GM18519 (cell line): ENCODE data around the gene HK1.

Source experiments
- ATAC-seq: cut with Tn5 transposase; IDR thresholded peaks from one replicate; pipeline ENCODE4 v1.9.1; 2021; ENCODE audit warnings: mild to moderate bottlenecking, moderate library complexity; ENCODE audit not compliant: unreplicated experiment, low FRiP score

Gene HK1

DNA sequence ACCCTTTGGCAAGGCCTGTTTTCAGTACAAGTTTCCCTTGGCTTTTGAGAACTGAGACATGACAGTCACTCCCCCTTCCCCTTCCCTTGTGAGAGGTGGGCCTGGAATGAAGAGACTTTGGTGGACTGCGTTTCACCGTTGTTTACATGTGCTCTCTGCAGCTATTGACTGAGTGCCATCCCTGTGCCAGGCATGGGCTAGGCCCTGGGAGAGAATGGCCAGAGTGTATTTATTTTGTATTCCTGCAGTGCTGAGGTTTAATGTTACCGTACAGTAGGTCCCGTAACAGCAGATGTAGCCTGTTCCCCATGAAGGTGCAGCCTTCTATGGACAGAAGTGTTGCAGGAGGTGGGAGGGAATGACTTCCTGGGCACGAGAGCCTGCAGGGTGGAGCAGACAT, 88.4 kb downstream of the HK1 start:
- no peak for ATAC-seq

DNA sequence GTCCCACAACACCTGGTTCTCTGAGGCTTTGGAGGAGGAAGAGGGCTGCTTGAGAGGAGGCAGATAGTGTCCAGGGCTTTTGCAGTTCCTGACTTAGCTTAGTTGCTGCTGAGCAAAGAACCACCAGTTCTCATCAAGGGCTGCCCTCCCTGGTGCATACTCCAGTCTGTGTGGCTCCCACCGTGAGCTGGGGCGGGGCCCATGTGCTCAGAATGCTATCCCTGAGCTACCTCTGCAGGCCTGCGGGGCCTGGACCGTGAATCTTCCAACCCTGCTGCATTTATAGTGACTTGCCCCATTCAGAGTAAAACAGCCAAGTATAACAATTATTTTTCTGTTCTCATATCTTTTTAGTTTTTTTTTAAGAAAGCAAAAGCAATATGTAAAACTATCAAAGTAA, 89.2 kb downstream of the HK1 start:
- ATAC-seq: no peak

DNA sequence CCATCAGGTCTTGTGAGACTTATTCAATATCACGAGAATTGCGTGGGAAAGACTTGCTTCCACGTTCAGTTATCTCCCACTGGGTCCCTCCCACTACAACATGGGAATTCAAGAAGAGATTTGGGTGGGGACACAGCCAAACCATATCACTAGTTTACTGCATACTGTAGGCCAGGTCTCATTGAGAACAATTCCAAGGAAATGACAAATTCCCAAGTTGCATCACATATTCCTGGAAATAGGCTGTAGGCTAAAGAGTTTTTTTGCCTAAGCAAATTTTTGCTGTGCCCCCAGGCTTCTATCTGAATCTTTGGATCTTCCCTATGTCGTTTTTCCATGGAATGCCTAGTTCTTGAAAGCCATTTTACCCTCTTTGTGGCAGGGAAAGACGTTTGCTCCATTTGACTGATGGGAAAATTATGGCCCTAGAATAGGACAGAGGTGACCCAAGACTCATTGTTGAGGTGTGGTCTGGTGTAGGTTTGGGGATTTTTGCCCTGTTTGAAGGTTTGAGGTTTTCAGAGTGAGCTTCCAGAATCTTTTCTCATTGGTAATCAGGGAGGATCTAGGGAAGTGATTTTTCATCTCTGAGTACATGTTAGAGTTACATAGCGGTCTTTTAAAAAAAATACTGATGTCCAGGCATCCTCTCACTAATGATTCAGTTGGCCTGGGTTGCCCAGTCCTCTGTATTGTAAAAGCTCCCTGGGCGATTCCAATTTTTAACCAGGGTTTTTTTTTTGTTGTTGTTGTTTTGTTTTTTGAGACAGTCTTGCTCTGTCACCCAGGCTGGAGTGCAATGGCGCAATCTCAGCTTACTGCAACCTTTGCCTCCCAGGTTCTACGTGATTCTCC, 94.1 kb downstream of the HK1 start:
- no peak for ATAC-seq

DNA sequence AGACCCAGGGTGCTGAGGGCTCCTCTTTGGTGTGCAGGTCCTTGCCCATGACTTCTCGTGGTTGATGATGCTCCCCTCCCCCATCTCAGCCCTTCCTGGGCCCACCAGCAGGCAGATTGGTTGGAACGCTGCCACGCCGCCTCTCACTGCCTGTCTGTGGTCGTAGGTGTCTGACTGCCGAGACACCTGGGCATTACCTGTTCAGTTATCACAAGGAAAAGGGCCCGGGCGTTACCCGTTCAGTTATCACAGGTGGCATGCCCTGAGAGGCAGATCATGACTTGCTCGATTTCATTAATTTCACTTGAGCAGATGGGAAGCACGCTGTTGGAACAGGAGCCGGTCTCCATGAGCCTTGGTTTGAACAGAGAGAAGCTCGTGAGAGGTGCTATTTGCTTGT, 95.9 kb downstream of the HK1 start:
- ATAC-seq: no peak

DNA sequence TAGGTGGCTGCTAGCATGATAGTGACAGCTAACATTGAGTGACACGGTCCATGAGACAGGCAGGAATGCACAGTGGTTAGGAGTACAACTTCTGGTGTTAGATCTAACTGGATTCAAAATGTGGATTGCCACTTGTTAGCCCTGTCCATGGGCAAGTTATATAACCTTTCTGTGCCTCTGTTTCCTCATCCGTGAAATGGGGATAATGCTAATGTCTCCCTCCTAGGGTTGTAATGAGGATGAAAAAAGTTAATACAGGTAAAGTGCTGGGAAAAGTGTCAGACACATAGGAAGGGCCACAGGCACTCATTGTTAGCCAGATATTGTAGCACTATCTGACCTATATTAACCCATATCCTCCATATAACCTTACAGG, 96.6 kb downstream of the HK1 start:
- no peak for ATAC-seq

DNA sequence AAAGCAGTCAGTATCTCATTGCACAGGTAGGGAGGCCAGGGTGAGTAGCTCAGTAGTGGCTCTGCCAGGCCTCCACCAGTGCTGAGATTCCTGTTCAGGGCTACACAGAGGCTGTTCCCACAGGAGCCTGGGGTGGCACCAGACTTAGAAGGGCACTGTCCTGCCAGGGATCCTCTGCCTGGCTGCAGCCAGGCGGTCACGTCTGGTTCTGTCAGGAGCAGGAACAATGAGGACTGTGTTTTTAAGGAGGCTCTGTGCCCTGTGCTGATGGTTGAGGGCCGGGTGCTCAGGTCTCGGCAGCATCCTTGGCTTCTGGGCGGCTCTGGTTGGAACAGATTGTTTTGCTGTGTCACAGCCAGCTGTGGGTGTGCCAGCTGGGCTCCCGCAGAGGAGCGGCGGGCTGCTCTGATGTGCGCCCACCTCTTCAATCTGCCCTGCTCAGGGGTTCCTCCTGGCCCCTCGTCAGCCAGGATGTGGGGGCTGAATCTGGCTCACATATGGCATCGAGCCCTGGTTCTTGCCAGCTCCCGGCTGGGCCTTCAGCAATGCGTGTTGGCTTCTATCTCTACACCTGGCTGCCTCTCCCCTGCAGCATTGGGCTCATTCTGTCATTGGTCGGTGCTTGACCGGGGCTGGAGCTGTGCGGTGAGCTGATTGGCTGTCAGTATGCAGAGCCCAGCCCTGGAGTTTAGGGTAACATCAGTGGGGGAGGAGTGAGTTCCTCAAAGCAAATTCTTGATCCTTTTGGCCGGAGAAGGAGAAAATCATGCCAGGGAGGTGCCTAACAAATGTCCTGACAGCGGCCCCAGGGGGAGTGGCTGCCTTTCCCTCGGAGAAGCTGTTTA, 97.2 kb downstream of the HK1 start:
- ATAC-seq: no peak

DNA sequence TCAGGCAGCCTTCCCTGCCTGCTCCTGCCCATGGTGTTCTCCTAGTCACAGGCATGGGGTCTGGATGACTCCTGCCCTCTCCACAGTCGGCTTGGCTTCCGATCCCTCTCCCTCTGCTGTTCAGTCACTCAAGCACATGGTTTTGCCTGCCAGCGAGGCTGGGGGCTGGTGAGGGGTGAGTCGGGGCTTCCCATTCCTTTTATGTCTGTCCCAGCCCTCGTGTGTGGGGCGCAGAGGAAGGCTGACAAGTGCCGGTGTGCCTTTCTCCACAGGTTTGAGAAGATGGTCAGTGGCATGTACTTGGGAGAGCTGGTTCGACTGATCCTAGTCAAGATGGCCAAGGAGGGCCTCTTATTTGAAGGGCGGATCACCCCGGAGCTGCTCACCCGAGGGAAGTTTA, 98.4 kb downstream of the HK1 start:
- ATAC-seq: no peak

DNA sequence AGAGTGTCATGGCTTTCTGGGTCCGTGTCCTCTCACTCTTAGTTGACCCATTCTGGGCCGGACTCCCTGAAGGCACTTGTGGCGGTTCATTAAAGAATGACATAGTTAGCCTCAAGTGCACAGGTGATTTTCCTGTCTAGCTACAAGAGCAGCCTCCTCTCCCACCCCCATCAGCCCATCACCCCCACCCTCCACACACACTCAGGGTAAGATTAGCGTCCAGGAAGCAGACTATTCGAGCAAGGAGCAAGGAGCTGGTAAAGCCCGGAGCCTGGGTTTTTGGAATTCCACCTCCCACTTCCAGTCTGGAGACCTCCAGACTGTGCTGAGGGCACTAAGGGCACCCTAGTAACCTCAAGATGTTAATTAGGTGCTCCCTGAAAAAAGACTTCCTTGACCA, 98.9 kb downstream of the HK1 start:
- no peak for ATAC-seq

DNA sequence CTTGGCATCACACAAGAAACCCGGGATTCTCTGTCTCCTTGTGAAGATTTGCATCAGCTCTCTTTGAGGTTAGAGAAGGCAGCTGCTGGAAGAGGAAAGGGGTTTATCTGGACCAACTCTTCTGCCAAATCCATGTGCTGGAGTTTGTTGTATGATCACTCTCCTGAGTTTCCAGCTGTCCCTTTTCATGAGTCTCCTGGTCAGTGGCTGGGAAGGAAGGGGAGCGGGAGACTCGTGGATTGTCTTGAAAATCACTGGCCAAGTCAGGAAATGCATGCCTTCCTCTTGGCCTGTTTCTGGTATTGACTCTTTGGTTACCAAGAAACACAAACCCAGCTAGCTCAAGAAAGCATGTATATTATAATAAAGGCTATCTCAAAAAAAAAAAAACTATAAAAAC, 99.6 kb downstream of the HK1 start:
- no peak for ATAC-seq

DNA sequence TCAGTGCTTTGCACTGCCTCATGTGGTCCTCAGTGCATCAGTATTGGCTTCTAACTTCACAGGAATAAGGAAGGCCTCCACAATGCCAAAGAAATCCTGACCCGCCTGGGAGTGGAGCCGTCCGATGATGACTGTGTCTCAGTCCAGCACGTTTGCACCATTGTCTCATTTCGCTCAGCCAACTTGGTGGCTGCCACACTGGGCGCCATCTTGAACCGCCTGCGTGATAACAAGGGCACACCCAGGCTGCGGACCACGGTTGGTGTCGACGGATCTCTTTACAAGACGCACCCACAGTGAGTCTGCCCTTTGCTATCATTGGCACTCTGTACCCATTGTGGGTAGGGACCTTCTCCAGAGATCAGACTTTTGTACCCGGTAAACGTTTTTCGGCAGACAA, 101.5 kb downstream of the HK1 start:
- no peak for ATAC-seq

DNA sequence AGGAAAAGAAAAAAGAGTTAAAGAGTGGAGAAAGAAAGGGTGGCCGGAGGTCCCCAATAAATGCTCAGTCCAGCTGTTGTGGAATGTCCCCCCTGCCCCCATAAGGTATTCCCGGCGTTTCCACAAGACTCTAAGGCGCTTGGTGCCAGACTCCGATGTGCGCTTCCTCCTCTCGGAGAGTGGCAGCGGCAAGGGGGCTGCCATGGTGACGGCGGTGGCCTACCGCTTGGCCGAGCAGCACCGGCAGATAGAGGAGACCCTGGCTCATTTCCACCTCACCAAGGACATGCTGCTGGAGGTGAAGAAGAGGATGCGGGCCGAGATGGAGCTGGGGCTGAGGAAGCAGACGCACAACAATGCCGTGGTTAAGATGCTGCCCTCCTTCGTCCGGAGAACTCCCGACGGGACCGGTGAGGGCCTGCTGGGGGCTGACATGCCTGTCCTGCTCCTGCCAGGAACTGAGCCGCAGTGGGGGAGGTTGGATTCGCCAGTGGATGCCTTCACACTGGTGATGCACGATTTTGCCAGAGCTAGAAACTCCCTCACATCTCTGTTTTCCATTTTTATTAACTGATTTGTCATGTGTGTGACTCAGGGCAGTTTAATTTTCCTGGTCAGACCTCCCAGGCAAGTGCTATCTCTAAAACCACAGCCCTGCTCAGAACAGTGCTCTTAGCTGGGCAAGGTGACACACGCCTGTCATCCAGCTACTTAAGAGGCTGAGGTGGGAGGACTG, 104.3 kb downstream of the HK1 start:
- ATAC-seq: no peak

DNA sequence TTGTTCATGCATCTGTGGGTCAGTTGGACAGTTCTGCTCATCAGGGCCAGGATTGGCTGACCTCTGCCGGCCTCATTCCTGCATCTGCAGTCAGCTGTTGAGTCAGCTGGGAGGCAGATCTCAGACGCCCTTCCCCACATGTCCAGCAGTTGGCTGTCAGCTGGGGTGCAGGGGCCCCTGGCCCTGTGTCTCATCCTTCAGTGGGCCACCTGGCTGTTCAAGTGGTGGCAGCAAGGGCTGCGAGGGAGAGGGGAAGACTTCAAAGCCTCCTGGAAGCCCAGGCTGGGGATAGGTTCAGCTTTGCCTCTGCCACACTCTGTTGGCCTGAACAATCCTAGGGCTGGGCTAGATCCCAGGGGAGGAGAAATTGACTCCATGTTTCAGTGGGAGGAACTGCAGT, 105.3 kb downstream of the HK1 start:
- ATAC-seq: no peak

DNA sequence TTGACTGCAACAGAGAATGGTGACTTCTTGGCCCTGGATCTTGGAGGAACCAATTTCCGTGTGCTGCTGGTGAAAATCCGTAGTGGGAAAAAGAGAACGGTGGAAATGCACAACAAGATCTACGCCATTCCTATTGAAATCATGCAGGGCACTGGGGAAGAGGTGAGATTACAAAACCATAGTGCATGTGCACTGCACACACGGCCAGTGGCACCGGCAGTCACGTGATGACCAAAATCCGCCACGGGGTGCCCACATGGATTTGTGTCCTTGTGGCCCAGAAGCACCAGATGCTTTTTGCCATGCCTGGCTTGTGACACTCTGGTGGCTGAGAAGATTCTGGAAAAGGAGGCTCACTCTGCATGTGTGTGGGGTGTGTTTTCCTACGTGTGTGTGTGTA, 106.0 kb downstream of the HK1 start:
- ATAC-seq: no peak

DNA sequence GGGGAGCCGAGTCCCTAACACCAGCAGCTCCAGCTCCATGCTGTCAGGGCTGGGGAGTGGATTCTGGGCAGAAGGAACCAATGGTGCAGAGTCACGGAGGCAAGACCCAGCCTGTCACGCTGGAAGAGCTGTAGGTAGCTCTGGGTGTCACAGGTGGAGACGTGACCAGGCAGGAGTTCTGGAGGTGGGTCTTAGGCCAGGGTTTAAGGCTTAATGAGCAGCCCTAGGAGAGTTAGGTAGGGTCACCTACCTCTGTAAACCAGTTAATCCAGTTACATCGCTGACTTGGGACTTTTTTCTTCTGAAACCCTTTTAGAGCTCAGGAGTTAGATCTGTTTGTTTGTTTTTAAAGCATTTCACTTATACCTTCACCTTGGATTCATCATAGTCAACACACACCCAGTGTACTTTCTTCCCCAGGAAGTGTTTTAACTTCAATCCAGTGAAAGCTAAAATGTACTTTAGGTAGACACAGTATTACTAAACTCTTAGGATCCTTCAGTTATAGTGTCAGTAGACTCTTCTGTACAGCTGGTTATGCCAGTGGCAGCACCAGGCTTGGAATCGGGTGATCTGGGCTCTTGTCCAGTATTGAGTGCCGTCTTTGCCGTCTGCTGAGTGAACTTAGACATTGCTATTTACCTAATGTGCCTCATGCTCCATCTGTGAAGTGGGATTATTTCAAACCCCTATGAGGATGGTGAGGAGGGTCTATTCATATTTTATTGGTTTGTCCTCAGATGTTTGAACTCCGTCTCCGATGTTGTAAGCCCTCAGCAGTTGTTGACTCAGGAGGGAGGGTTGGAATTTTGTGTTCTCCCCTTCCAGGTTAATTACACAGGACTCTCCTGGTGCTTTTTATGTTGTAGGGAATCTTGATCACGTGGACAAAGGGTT, 107.4 kb downstream of the HK1 start:
- ATAC-seq: no peak

DNA sequence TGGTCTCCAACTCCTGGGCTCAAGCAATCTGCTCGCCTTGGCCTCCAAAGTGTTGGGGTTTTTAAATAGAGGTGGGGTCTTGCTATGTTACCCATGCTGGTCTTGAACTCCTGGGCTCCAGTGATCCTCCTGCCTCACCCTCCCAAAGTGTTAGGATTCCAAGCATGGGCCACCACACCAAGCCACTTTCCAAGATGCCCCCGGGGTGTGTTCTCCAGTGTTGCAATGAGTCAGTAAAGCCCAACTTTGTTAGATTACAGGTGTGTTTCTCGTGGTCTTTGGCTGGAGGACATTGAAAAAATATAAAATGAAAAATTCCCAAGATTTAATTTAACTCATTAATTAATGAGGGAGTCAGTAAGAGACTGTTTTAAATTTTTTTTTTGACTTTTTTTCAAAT, 109.2 kb downstream of the HK1 start:
- ATAC-seq: no peak

DNA sequence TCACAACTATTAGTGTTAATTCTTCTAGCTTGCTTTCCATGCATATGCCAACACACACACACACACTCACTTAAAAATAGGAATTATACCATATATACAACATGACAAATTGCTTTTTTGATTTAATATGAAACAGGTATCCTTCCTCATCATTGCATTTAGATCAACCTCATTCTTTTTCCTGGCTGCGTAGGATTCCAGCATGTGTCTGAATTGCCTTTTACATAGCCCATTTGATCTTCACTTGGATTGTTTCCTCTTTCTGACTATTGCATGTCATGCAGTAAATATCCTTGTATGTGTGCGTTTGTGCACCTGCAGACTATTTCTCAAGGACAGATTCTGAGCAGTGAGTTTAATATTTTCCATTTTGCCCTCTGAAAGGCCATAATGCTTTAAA, 110.2 kb downstream of the HK1 start:
- no peak for ATAC-seq

DNA sequence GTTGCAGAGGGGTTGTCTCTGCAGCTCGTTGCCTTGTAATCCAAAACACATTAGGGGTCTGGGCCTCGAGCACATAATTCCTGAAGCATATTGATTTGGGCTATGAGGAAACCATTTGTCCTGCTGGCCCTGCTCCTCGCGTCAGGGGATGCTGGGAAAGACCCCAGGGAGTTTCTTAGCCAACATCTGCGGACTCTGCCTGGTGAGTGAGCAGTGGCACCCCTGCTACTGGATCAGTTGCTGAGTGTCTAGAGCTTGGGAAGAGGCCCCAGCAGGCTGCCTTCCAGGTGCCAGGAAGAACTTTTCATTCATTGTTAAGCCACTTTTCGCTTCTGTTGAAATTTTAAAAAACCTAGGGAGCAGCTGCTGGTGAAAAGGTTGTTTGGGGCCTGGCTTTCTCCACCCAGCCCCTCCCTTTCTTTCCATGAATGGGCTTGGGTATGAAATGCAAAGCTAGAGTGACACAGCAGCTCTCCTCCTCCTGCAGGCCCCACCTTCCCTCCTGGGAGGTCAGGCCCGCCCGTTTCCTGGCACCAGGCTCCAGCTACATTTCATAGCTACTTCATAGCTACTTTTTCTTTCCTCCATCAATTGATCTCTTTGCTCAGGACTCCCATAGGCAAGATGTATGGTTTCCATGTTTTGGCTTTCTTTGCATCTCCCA, 111.7 kb downstream of the HK1 start:
- no peak for ATAC-seq

DNA sequence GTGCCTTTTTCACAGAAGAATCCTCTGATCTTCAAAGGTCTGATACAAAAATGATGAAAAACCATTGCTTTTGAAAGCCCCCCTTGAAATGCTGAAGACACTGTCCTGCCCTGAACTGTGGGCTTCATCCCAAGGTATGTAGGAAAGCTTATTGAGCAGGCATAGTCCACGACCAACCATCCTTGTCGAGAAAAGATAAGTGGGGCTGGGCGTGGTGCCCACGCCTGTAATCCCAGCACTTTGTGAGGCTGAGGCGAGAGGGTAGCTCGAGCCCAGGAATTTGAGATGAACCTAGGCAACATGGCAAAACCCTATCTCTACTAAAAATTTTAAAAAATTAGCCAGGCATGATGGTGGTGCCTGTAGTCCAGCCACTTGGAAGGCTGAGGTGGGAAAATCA, 112.9 kb downstream of the HK1 start:
- ATAC-seq: no peak

DNA sequence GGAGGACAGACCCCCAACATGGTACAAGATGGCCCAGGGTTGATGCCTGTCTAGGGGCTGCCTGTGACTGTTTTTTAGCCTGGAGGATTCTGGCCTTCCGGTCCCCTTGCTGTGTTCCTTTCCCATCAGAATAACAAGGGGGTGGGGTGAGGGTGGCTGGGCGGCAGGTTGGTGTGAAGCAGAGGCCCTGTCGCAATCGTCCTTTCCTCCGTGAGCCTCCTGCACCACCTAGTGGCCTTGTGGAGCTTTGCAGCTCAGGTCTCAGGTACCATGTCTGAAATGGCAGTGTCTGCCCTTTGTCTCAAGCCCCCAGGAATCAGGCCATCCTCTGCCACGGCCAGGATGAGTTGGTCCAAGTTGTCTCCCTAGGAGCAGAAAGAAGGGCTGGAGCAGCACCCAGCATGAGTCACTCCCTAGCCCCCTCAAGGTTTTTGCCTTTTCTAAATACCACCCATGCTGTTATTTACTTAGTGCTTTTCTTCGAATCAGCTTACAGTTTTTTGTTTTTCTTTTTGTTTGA, 114.2 kb downstream of the HK1 start:
- no peak for ATAC-seq

DNA sequence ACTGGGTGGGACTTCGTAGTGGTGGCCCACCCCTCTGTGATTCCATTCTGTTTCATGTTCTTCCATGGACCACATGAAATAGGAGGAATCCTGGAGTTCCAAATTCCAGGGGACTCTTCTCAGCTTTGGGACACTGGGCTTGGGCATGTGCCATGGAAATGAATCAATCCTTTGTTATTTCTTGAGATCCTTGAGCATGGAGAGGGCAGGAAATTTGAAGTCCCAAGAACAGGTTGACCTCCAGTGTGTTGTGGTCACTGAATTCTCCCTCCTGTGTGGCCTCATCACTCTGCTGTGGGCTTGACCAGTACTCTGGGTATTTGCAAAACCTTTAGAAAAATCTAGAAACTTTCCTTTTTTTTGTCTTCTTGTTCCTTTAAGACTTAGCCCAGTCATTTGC, 115.7 kb downstream of the HK1 start:
- no peak for ATAC-seq
